ENCODE measurements around the gene TBC1D13.
A peak's percentile ranks its signal among the peaks of the same experiment; 100 is the strongest.
"Not testable (repeated sequence)": the region's sequence is repeated elsewhere in the genome, so short reads cannot be mapped to it uniquely, and the experiment has no call there.

Gene TBC1D13

GRCh38 chr9:128786681-128787601 is at the start of gene TBC1D13:
Gene TBC1D13 (plus strand): TSS chr9:128787253. CDS start chr9:128787354, 101 bp downstream.
- DNase-seq (ENCODE audit: low spot score), result peak; percentile 95

GRCh38 chr9:128742401-128742800 is 44.7 kb upstream of the TBC1D13 start:
- no peak for DNase-seq (ENCODE audit: low spot score)

GRCh38 chr9:128743421-128743820 is 43.6 kb upstream of the TBC1D13 start:
- DNase-seq (ENCODE audit: low spot score), result no peak

GRCh38 chr9:128747241-128747640 is 39.8 kb upstream of the TBC1D13 start:
- no peak for DNase-seq (ENCODE audit: low spot score)

- no peak for DNase-seq (ENCODE audit: low spot score)
Observed at GRCh38 chr9:128750926-128751595, 36.0 kb upstream of the TBC1D13 start.

GRCh38 chr9:128753627-128754026 is 33.4 kb upstream of the TBC1D13 start:
- DNase-seq (ENCODE audit: low spot score), result no peak

- DNase-seq (ENCODE audit: low spot score), result no peak
Observed at GRCh38 chr9:128757602-128758001, 29.5 kb upstream of the TBC1D13 start.

- DNase-seq (ENCODE audit: low spot score), result no peak
Observed at GRCh38 chr9:128762671-128763449, 24.2 kb upstream of the TBC1D13 start.

- DNase-seq (ENCODE audit: low spot score), result no peak
Observed at GRCh38 chr9:128764361-128764760, 22.7 kb upstream of the TBC1D13 start.

- DNase-seq (ENCODE audit: low spot score), result no peak
Observed at GRCh38 chr9:128765499-128765898, 21.6 kb upstream of the TBC1D13 start.

GRCh38 chr9:128768606-128769005 is 18.4 kb upstream of the TBC1D13 start:
- DNase-seq (ENCODE audit: low spot score), result no peak

- DNase-seq (ENCODE audit: low spot score), result no peak
Observed at GRCh38 chr9:128770286-128771030, 16.6 kb upstream of the TBC1D13 start.

GRCh38 chr9:128771094-128771721 is 15.8 kb upstream of the TBC1D13 start:
- DNase-seq (ENCODE audit: low spot score), result peak; percentile 44

- DNase-seq (ENCODE audit: low spot score), result peak; percentile 95
Observed at GRCh38 chr9:128771745-128772519, 15.1 kb upstream of the TBC1D13 start, which contains the start of gene ZER1. Gene ZER1 (minus strand): TSS chr9:128771927. CDS start chr9:128755565, 16,362 bp downstream.

- no peak for DNase-seq (ENCODE audit: low spot score)
Observed at GRCh38 chr9:128773049-128773448, 14.0 kb upstream of the TBC1D13 start.

- no peak for DNase-seq (ENCODE audit: low spot score)
Observed at GRCh38 chr9:128774804-128775203, 12.2 kb upstream of the TBC1D13 start.

- not testable (repeated sequence) for DNase-seq (ENCODE audit: low spot score)
Observed at GRCh38 chr9:128780093-128780492, 7.0 kb upstream of the TBC1D13 start.

- DNase-seq (ENCODE audit: low spot score), result no peak
Observed at GRCh38 chr9:128781187-128782070, 5.6 kb upstream of the TBC1D13 start.

GRCh38 chr9:128782669-128783068 is 4.4 kb upstream of the TBC1D13 start:
- no peak for DNase-seq (ENCODE audit: low spot score)
